T-cell (primary cell): Measurements from ENCODE around the gene ATPAF1. TPM values are rescaled to one million over a fixed set of nuclear protein-coding genes. Genes with fewer than 3 reads are reported as not detected.

Experiments used
- ATAC-seq, 4 experiments: fragments of 200-7000 bp in 3 of 4; fragments of 150-1000 bp in 1 of 4; cut with Tn5 transposase; replicated peaks in 1 of 4; 1 replicate in 3 of 4; 2 replicates in 1 of 4; pipeline ENCODE4 v1.10.0; 2021; ENCODE audit warnings: moderate library complexity in 3 of 4, mild to moderate bottlenecking in 2 of 4, moderate number of reproducible peaks in 1 of 4
- CTCF ChIA-PET, 2 donors: fragments of 300-600 bp; sonication (Branson Sonifier 250); formaldehyde crosslinking; loops; one replicate each; lab custom pipeline; 2022; ENCODE audit warnings: antibody characterized with exemption in 2 of 2; lab: Charles Lee
- POLR2A ChIA-PET, 2 donors: fragments of 300-600 bp; sonication (Branson Sonifier 250); formaldehyde crosslinking; loops; one replicate each; lab custom pipeline; 2022; ENCODE audit warnings: antibody characterized with exemption in 2 of 2; lab: Charles Lee
- DNase-seq, 35 experiments: peaks; one replicate each; pipeline versions ENCODE4 v3.0.0 to v3.0.0-alpha.2; 2013 to 2023
- H3K27ac ChIP-seq: one replicate; pipeline ENCODE4 v1.5.1; 2013; ENCODE audit warnings: low read length
- H3K27me3 ChIP-seq, 2 experiments: replicated peaks in 1 of 2; 1 replicate in 1 of 2; 2 replicates in 1 of 2; pipeline versions ENCODE4 v1.6.1 to v1.7.0; 2013; ENCODE audit warnings: low read length in 1 of 2, mixed read lengths in 1 of 2; ENCODE audit not compliant: control insufficient read depth in 2 of 2, insufficient read depth in 2 of 2; ENCODE audit errors: extremely low read depth in 1 of 2
- H3K36me3 ChIP-seq, 2 donors: 1 replicate in 1 of 2; 2 replicates in 1 of 2; pipeline versions ENCODE4 v1.6.1 to v1.7.0; 2013; ENCODE audit warnings: low read length in 1 of 2; ENCODE audit not compliant: control insufficient read depth in 2 of 2, insufficient read depth in 1 of 2; ENCODE audit errors: extremely low read depth in 1 of 2
- H3K4me1 ChIP-seq, 2 experiments: 1 replicate in 1 of 2; 2 replicates in 1 of 2; pipeline versions ENCODE4 v1.6.1 to v1.7.0; 2013; ENCODE audit warnings: low read length in 2 of 2, mixed read lengths in 1 of 2; ENCODE audit not compliant: insufficient read depth in 2 of 2, control insufficient read depth in 1 of 2; ENCODE audit errors: extremely low read depth in 1 of 2
- H3K4me3 ChIP-seq, 2 donors: 1 replicate in 1 of 2; 2 replicates in 1 of 2; pipeline versions ENCODE4 v1.5.1 to v1.7.0; 2013; ENCODE audit warnings: mild to moderate bottlenecking in 2 of 2, low read length in 1 of 2, moderate library complexity in 1 of 2; ENCODE audit not compliant: control insufficient read depth in 1 of 2; ENCODE audit errors: extremely low read depth in 1 of 2
- H3K9me3 ChIP-seq: 2 replicates; pipeline ENCODE4 v1.7.0; 2013
- H3K27ac Mint-ChIP-seq, 2 donors: one replicate each; pipeline ENCODE4 v1.8.0; 2020 to 2021; ENCODE audit warnings: mild to moderate bottlenecking in 2 of 2, mixed read lengths in 2 of 2
- H3K27me3 Mint-ChIP-seq, 2 donors: one replicate each; pipeline ENCODE4 v1.8.0; 2021 to 2022; ENCODE audit warnings: mixed read lengths in 2 of 2
- H3K36me3 Mint-ChIP-seq: one replicate; pipeline ENCODE4 v1.8.0; 2021; ENCODE audit warnings: mixed read lengths
- H3K4me1 Mint-ChIP-seq, 3 donors: one replicate each; pipeline ENCODE4 v1.8.0; 2020 to 2022; ENCODE audit warnings: mixed read lengths in 3 of 3, mild to moderate bottlenecking in 1 of 3
- H3K4me3 Mint-ChIP-seq, 3 donors: one replicate each; pipeline ENCODE4 v1.8.0; 2020 to 2022; ENCODE audit warnings: mild to moderate bottlenecking in 3 of 3, mixed read lengths in 3 of 3, moderate library complexity in 3 of 3
- H3K9me3 Mint-ChIP-seq, 3 donors: one replicate each; pipeline ENCODE4 v1.8.0; 2020 to 2022; ENCODE audit warnings: mixed read lengths in 3 of 3
- WGBS: methylation state at CpG from one replicate; pipeline ENCODE4 v1.1.5; 2013; ENCODE audit warnings: missing lambda C conversion rate; ENCODE audit not compliant: insufficient coverage; 5-methylcytosine and 5-hydroxymethylcytosine counted together
- total RNA-seq, 35 experiments: library from RNA in 6 of 35; stranded (reverse) in 6 of 35; fragments of 120-200 nt in 1 of 35; gene quantifications; one replicate each; pipeline versions ENCODE4 v1.2.1 to v1.2.4 and lab custom pipeline; 2013 to 2026

The ATPAF1 gene
- total RNA-seq, 5 donors from 2014 or later (not counting 1 experiment from before 2014, with no cell fraction given): 22.0 to 31.2 (median 26.0) TPM

DNA sequence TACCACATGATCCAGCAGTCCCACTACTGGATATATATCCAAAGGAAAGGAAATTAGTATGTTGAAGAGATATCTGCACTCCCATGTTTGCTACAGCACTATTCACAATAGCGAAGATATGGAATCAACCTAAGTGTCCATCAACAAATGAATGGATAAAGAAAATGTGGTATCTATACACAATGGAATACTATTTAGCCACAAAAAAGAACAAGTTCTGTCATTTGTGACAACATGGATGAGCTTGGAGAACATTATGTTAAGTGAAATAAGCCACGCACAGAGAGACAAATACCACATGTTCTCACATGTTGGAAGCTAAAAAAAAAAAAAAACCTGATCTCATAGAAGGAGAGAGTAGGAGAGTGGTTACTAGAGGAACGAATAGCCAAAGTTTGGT lies 17.7 kb downstream of the ATPAF1 start:
- Mint-ChIP-seq H3K27me3 (no peaks in the 10 kb centered on the region), H3K9me3 (peaks cover 2 to 10% (median 5%) of the 10 kb centered on the region in 3 donors), H3K4me1 (no peaks in the 10 kb centered on the region), H3K27ac (no peak overlapping the region), H3K4me3 (no peak overlapping the region), H3K36me3 (peaks cover 65% of the 10 kb centered on the region)
- no peak for DNase-seq
- no peak overlapping the region for H3K27ac ChIP-seq
- WGBS: no CpG with 5 or more reads among the region's 3 CpGs
- CTCF ChIA-PET: interaction anchor here in 1 of 2 donors (0.6 to 0.7 kb wide), 2 partner anchors 45 to 105 kb away, joined by 3 to 6 read pairs; no protein-coding TSS in a partner anchor
- H3K27me3 ChIP-seq: no peaks in the 10 kb centered on the region
- H3K36me3 ChIP-seq: peaks cover 0 to 53% of the 10 kb centered on the region in 2 donors
- ATAC-seq: no peak
- no peak overlapping the region for H3K4me3 ChIP-seq
- no peaks in the 10 kb centered on the region for H3K4me1 ChIP-seq
- POLR2A ChIA-PET: no interaction called here
- H3K9me3 ChIP-seq: peaks cover 4% of the 10 kb centered on the region

DNA sequence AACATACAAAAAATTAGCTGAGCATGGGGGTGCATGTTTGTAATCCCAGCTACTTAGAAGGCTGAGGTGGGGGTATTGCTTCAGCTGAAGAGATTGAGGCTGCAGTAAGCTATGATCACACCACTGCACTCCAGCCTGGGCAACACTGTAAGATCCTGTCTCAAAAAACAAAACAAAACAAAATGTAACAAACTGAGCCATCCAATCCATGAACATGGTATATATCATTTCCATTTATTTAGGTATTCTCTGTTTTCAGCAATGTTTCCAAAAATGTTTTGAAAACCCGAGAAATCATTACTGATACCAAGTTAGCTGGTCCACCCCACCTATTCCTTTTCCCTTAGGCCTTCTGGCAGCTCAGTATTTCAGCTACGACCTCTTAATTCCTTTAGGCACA lies 18.4 kb downstream of the ATPAF1 start:
- 100% methylated on average over 2 of the region's 2 CpGs for WGBS
- Mint-ChIP-seq H3K4me3 (no peak overlapping the region), H3K27me3 (no peaks in the 10 kb centered on the region), H3K9me3 (peaks cover 0 to 6% (median 5%) of the 10 kb centered on the region in 3 donors), H3K36me3 (peaks cover 62% of the 10 kb centered on the region), H3K4me1 (no peaks in the 10 kb centered on the region), H3K27ac (no peak overlapping the region)
- H3K4me3 ChIP-seq: no peak overlapping the region
- H3K4me1 ChIP-seq: no peaks in the 10 kb centered on the region
- peaks cover under 1% of the 10 kb centered on the region for H3K9me3 ChIP-seq
- no peak overlapping the region for H3K27ac ChIP-seq
- no peaks in the 10 kb centered on the region for H3K27me3 ChIP-seq
- POLR2A ChIA-PET: no interaction called here
- CTCF ChIA-PET: interaction anchor here in 1 of 2 donors (0.7 kb wide), 1 partner anchor 25 kb away, joined by 4 read pairs; no protein-coding TSS in a partner anchor
- DNase-seq: no peak
- no peak for ATAC-seq
- peaks cover 0 to 49% of the 10 kb centered on the region in 2 donors for H3K36me3 ChIP-seq

DNA sequence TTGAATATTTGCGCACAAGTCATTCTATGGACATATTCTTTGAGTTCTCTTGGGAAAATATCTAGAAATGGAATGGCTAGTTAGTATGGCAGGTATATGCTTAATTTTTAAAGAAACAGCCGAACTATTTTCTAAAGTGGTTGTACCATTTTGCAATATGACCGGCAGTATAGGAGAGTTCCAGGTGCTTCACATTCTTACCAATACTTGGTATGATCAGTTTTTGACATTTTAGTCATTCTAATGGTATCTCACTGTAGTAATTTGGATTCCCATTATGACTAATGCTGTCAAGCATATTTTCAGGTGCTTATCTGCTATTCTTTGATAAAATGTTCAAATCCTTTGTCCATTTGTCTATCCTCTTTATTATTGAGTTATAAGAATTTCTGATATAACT lies 20.6 kb downstream of the ATPAF1 start:
- no peak for DNase-seq
- Mint-ChIP-seq H3K27me3 (no peaks in the 10 kb centered on the region), H3K27ac (no peak overlapping the region), H3K9me3 (peaks cover 0 to 5% (median 4%) of the 10 kb centered on the region in 3 donors), H3K36me3 (peaks cover 52% of the 10 kb centered on the region), H3K4me1 (no peaks in the 10 kb centered on the region), H3K4me3 (no peak overlapping the region)
- Histone ChIP-seq H3K4me1 (no peaks in the 10 kb centered on the region), H3K27me3 (no peaks in the 10 kb centered on the region), H3K36me3 (peaks cover 0 to 44% of the 10 kb centered on the region in 2 donors), H3K27ac (no peak overlapping the region), H3K4me3 (no peak overlapping the region), H3K9me3 (no peaks in the 10 kb centered on the region)
- ChIA-PET POLR2A (no interaction called here), CTCF (interaction anchor here in 1 of 2 donors (0.7 kb wide), 1 partner anchor 16 kb away, joined by 3 read pairs; no protein-coding TSS in a partner anchor)
- no peak for ATAC-seq
- no CpG with 5 or more reads among the region's 3 CpGs for WGBS

GRCh38 chr1:46646844-46647243 lies 21.3 kb downstream of the ATPAF1 start:
- Mint-ChIP-seq H3K27me3 (no peaks in the 10 kb centered on the region), H3K36me3 (peaks cover 49% of the 10 kb centered on the region), H3K4me3 (no peak overlapping the region), H3K4me1 (no peaks in the 10 kb centered on the region), H3K27ac (no peak overlapping the region), H3K9me3 (peaks cover 0 to 5% (median 4%) of the 10 kb centered on the region in 3 donors)
- ChIA-PET POLR2A (no interaction called here), CTCF (no interaction called here)
- H3K4me3 ChIP-seq: no peak overlapping the region
- no CpG with 5 or more reads among the region's 2 CpGs for WGBS
- no peak for ATAC-seq
- no peaks in the 10 kb centered on the region for H3K9me3 ChIP-seq
- no peak for DNase-seq
- H3K4me1 ChIP-seq: no peaks in the 10 kb centered on the region
- no peak overlapping the region for H3K27ac ChIP-seq
- H3K27me3 ChIP-seq: no peaks in the 10 kb centered on the region
- peaks cover 0 to 45% of the 10 kb centered on the region in 2 donors for H3K36me3 ChIP-seq

GRCh38 chr1:46646331-46646730 lies 21.8 kb downstream of the ATPAF1 start:
- Histone ChIP-seq H3K36me3 (peaks cover 0 to 45% of the 10 kb centered on the region in 2 donors), H3K4me3 (no peak overlapping the region), H3K9me3 (no peaks in the 10 kb centered on the region), H3K27ac (no peak overlapping the region), H3K4me1 (no peaks in the 10 kb centered on the region), H3K27me3 (no peaks in the 10 kb centered on the region)
- ATAC-seq (no peak), DNase-seq (no peak)
- POLR2A ChIA-PET: no interaction called here
- H3K36me3 Mint-ChIP-seq: peaks cover 51% of the 10 kb centered on the region
- no peak overlapping the region for H3K27ac Mint-ChIP-seq
- no peaks in the 10 kb centered on the region for H3K27me3 Mint-ChIP-seq
- CTCF ChIA-PET: no interaction called here
- H3K4me3 Mint-ChIP-seq: no peak overlapping the region
- H3K4me1 Mint-ChIP-seq: no peaks in the 10 kb centered on the region
- WGBS: no CpG with 5 or more reads among the region's 1 CpG
- peaks cover 0 to 5% (median 4%) of the 10 kb centered on the region in 3 donors for H3K9me3 Mint-ChIP-seq

GRCh38 chr1:46645815-46646214 lies 22.3 kb downstream of the ATPAF1 start:
- H3K36me3 ChIP-seq: peaks cover 0 to 45% of the 10 kb centered on the region in 2 donors
- peaks cover 52% of the 10 kb centered on the region for H3K36me3 Mint-ChIP-seq
- no peak overlapping the region for H3K27ac ChIP-seq
- no peaks in the 10 kb centered on the region for H3K9me3 ChIP-seq
- CTCF ChIA-PET: no interaction called here
- no peaks in the 10 kb centered on the region for H3K27me3 ChIP-seq
- no peak overlapping the region for H3K4me3 Mint-ChIP-seq
- WGBS: 100% methylated on average over 1 of the region's 4 CpGs
- DNase-seq: no peak
- POLR2A ChIA-PET: no interaction called here
- H3K4me3 ChIP-seq: no peak overlapping the region
- no peak overlapping the region for H3K27ac Mint-ChIP-seq
- H3K9me3 Mint-ChIP-seq: peaks cover 0 to 5% (median 4%) of the 10 kb centered on the region in 3 donors
- H3K27me3 Mint-ChIP-seq: no peaks in the 10 kb centered on the region
- H3K4me1 Mint-ChIP-seq: no peaks in the 10 kb centered on the region
- no peak for ATAC-seq
- H3K4me1 ChIP-seq: no peaks in the 10 kb centered on the region

DNA sequence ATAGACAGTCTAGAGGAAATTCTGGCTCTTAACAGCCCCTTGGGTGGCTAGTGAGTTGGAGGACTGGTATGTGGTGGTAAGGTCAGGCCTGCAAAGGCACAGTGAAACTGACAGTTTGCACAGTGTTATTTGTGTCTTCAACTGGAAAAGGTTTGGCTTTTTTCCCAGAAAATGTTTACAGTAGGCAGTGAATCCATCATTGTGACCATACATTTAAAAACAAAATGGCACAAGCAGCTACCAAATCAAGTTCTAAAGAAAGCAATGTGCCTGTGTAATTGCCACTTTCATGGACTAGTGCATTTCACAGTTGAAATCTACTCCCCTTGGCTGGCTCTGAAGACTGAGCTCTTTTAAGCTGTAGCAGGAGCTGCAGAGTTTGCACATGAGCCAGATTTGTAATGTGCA lies 24.8 kb downstream of the ATPAF1 start:
- Histone ChIP-seq H3K27me3 (no peaks in the 10 kb centered on the region), H3K27ac (no peak overlapping the region), H3K36me3 (peaks cover 0 to 30% of the 10 kb centered on the region in 2 donors), H3K4me1 (no peaks in the 10 kb centered on the region), H3K9me3 (no peaks in the 10 kb centered on the region), H3K4me3 (no peak overlapping the region)
- Mint-ChIP-seq H3K9me3 (no peaks in the 10 kb centered on the region), H3K4me1 (no peaks in the 10 kb centered on the region), H3K27me3 (no peaks in the 10 kb centered on the region), H3K4me3 (no peak overlapping the region), H3K36me3 (peaks cover 45% of the 10 kb centered on the region), H3K27ac (no peak overlapping the region)
- POLR2A ChIA-PET: no interaction called here
- ATAC-seq: no peak
- no peak for DNase-seq
- CTCF ChIA-PET: no interaction called here
